H1 (cell line): Measurements from ENCODE around the gene RABL6. TPM values are rescaled to one million over a fixed set of nuclear protein-coding genes. Genes with fewer than 3 reads are reported as not detected.

Source experiments
- CTCF ChIA-PET: fragments of 300-600 bp; sonication (Branson Sonifier 250); formaldehyde crosslinking; loops from one replicate; lab custom pipeline; 2021; ENCODE audit not compliant: partially characterized antibody; lab: Charles Lee
- POLR2A ChIA-PET: fragments of 300-600 bp; sonication (Branson Sonifier 250); formaldehyde crosslinking; loops from one replicate; lab custom pipeline; 2021; ENCODE audit warnings: inconsistent platforms; ENCODE audit not compliant: partially characterized antibody; lab: Charles Lee
- DNase-seq, 2 experiments: peaks; one replicate each; pipeline versions ENCODE4 v3.0.0 to v3.0.0-alpha.2; 2010 to 2022; ENCODE audit warnings: low spot score in 2 of 2, low read depth in 1 of 2, mixed read lengths in 1 of 2
- FAIRE-seq: peaks from 2 replicates; lab custom pipeline; 2011; peaks lifted over from hg19 to GRCh38; lab: Jason Lieb, UNC
- H2AFZ ChIP-seq: 2 replicates; pipeline ENCODE4 v1.8.1; 2012; ENCODE audit warnings: low read length, inconsistent platforms
- H2AK5ac ChIP-seq: 2 replicates; pipeline ENCODE4 v1.6.1; 2013; ENCODE audit warnings: low read depth, low read length
- H2BK120ac ChIP-seq: replicated peaks from 2 replicates; pipeline ENCODE3; 2013; ENCODE audit warnings: low read depth, low read length, inconsistent platforms
- H2BK12ac ChIP-seq: 2 replicates; pipeline ENCODE4 v1.6.1; 2013; ENCODE audit warnings: low read depth, low read length
- H2BK15ac ChIP-seq: 2 replicates; pipeline ENCODE4 v1.6.1; 2013; ENCODE audit warnings: low read length
- H2BK20ac ChIP-seq: 2 replicates; pipeline ENCODE4 v1.6.1; 2013; ENCODE audit warnings: low read length
- H2BK5ac ChIP-seq: 2 replicates; pipeline ENCODE4 v1.6.1; 2013; ENCODE audit warnings: low read depth, low read length
- H3K14ac ChIP-seq: 2 replicates; pipeline ENCODE4 v1.6.1; 2013; ENCODE audit warnings: inconsistent platforms; ENCODE audit not compliant: insufficient read length
- H3K18ac ChIP-seq: 2 replicates; pipeline ENCODE4 v1.6.1; 2013; ENCODE audit warnings: low read length; ENCODE audit errors: extremely low read depth
- H3K23ac ChIP-seq: 2 replicates; pipeline ENCODE4 v1.6.1; 2013; ENCODE audit warnings: inconsistent platforms; ENCODE audit not compliant: insufficient read length
- H3K23me2 ChIP-seq: 2 replicates; pipeline ENCODE4 v1.6.1; 2013; ENCODE audit warnings: low read depth, low read length
- H3K27ac ChIP-seq: 2 replicates; pipeline ENCODE4 v1.6.1; 2011; ENCODE audit warnings: low read depth, low read length, inconsistent platforms
- H3K27me3 ChIP-seq, 4 experiments: replicated peaks in 1 of 4; 1 replicate in 1 of 4; 2 replicates in 3 of 4; pipeline versions ENCODE4 v1.6.1 to v1.8.1; 2011 to 2013; ENCODE audit warnings: low read length in 3 of 4, mild to moderate bottlenecking in 3 of 4, inconsistent platforms in 2 of 4, mixed read lengths in 2 of 4, moderate library complexity in 1 of 4; ENCODE audit not compliant: control insufficient read depth in 3 of 4, insufficient read depth in 3 of 4; ENCODE audit errors: extremely low read depth in 1 of 4
- H3K36me3 ChIP-seq, 4 experiments: 2 replicates each; pipeline versions ENCODE4 v1.6.1 to v1.8.1; 2011 to 2013; ENCODE audit warnings: mild to moderate bottlenecking in 4 of 4, low read length in 3 of 4, moderate library complexity in 2 of 4, control low read depth in 1 of 4, inconsistent platforms in 1 of 4; ENCODE audit not compliant: insufficient read depth in 4 of 4, control insufficient read depth in 2 of 4
- H3K4ac ChIP-seq: replicated peaks from 2 replicates; pipeline ENCODE3; 2013; ENCODE audit warnings: low read length, low read depth, mixed read lengths, inconsistent platforms; ENCODE audit not compliant: insufficient read length
- H3K4me1 ChIP-seq, 4 experiments: replicated peaks in 1 of 4; 1 replicate in 1 of 4; 2 replicates in 3 of 4; pipeline versions ENCODE4 v1.6.1 to v1.8.1; 2011 to 2013; ENCODE audit warnings: low read length in 3 of 4, inconsistent platforms in 2 of 4, mixed read lengths in 1 of 4; ENCODE audit not compliant: insufficient read depth in 4 of 4, control insufficient read depth in 3 of 4
- H3K4me2 ChIP-seq, 2 experiments: 2 replicates each; pipeline versions ENCODE4 v1.6.1 to v1.8.1; 2011 to 2013; ENCODE audit warnings: low read depth in 2 of 2, low read length in 2 of 2, control low read depth in 1 of 2, inconsistent platforms in 1 of 2, mild to moderate bottlenecking in 1 of 2; ENCODE audit not compliant: insufficient read depth in 1 of 2
- H3K4me3 ChIP-seq, 4 experiments: fragments of 200-600, 300-600 bp in 1 of 4; sonication (generic), shearing (Covaris generic), sonication (Bioruptor Twin) in 1 of 4; 2 replicates each; pipeline versions ENCODE4 v1.5.1 to v1.8.1; 2011 to 2016; ENCODE audit warnings: low read length in 4 of 4, low read depth in 3 of 4, control low read depth in 2 of 4, inconsistent platforms in 2 of 4, mild to moderate bottlenecking in 2 of 4, mixed read lengths in 1 of 4, moderate library complexity in 1 of 4; ENCODE audit not compliant: insufficient read depth in 2 of 4; ENCODE audit errors: extremely low read depth in 1 of 4
- H3K56ac ChIP-seq: replicated peaks from 2 replicates; pipeline ENCODE3; 2013; ENCODE audit warnings: low read depth, mild to moderate bottlenecking, mixed read lengths, low read length, inconsistent platforms; ENCODE audit not compliant: insufficient read length
- H3K79me1 ChIP-seq: 2 replicates; pipeline ENCODE4 v1.6.1; 2013; ENCODE audit warnings: low read depth, low read length, control low read depth
- H3K79me2 ChIP-seq, 2 experiments: 2 replicates each; pipeline versions ENCODE4 v1.6.1 to v1.8.1; 2012 to 2013; ENCODE audit warnings: low read length in 2 of 2, mild to moderate bottlenecking in 2 of 2, inconsistent platforms in 1 of 2; ENCODE audit not compliant: insufficient read depth in 2 of 2, control insufficient read depth in 1 of 2
- H3K9ac ChIP-seq, 4 experiments: replicated peaks in 1 of 4; 1 replicate in 1 of 4; 2 replicates in 3 of 4; pipeline versions ENCODE4 v1.6.1 to v1.8.1; 2011 to 2013; ENCODE audit warnings: low read depth in 3 of 4, low read length in 3 of 4, control low read depth in 2 of 4, mild to moderate bottlenecking in 2 of 4, moderate library complexity in 2 of 4, inconsistent platforms in 1 of 4; ENCODE audit errors: extremely low read depth in 1 of 4
- H3K9me3 ChIP-seq, 2 experiments: 2 replicates each; pipeline versions ENCODE4 v1.6.1 to v1.8.1; 2012 to 2013; ENCODE audit warnings: mild to moderate bottlenecking in 2 of 2, moderate library complexity in 2 of 2, control low read depth in 1 of 2, inconsistent platforms in 1 of 2, low read depth in 1 of 2, low read length in 1 of 2, mixed read lengths in 1 of 2; ENCODE audit not compliant: insufficient read depth in 2 of 2
- H4K20me1 ChIP-seq, 2 experiments: replicated peaks in 1 of 2; 2 replicates each; pipeline versions ENCODE3 to v1.8.1; 2011 to 2013; ENCODE audit warnings: inconsistent platforms in 2 of 2, low read length in 2 of 2, mild to moderate bottlenecking in 1 of 2; ENCODE audit not compliant: insufficient read depth in 2 of 2, control insufficient read depth in 1 of 2
- H4K5ac ChIP-seq: 2 replicates; pipeline ENCODE4 v1.6.1; 2013; ENCODE audit warnings: low read length, low read depth, mixed read lengths, inconsistent platforms; ENCODE audit not compliant: insufficient read length
- H4K8ac ChIP-seq: 2 replicates; pipeline ENCODE4 v1.8.0; 2013; ENCODE audit warnings: mild to moderate bottlenecking, moderate library complexity, low read length, inconsistent platforms; ENCODE audit not compliant: insufficient read depth; ENCODE audit errors: extremely low read depth
- H4K91ac ChIP-seq: replicated peaks from 2 replicates; pipeline ENCODE3; 2013; ENCODE audit warnings: low read length, mixed read lengths, inconsistent platforms; ENCODE audit not compliant: insufficient read length
- HDAC2 ChIP-seq, 2 experiments: fragments of 300-600 bp in 1 of 2; sonication (generic) in 1 of 2; IDR thresholded peaks; 2 replicates each; pipeline ENCODE4 v1.6.1; 2011 to 2012; ENCODE audit warnings: low read depth in 2 of 2, low read length in 2 of 2, mild to moderate bottlenecking in 2 of 2, moderate library complexity in 2 of 2, borderline replicate concordance in 1 of 2, inconsistent platforms in 1 of 2
- JUN ChIP-seq: IDR thresholded peaks from 2 replicates; pipeline ENCODE4 v1.6.1; 2011; ENCODE audit warnings: low read depth, mild to moderate bottlenecking, improper control_type of control experiment, low read length
- KDM4A ChIP-seq: IDR thresholded peaks from one replicate; pipeline ENCODE4 v1.7.1; 2012; ENCODE audit warnings: low read depth, mild to moderate bottlenecking, moderate library complexity, low read length, inconsistent platforms; ENCODE audit not compliant: severe bottlenecking
- MAFK ChIP-seq: IDR thresholded peaks from 2 replicates; pipeline ENCODE4 v1.6.1; 2012; ENCODE audit warnings: low read depth, mild to moderate bottlenecking, improper control_type of control experiment, low read length
- RNF2 ChIP-seq: fragments of 200-900, 300-1000 bp; sonication (generic); IDR thresholded peaks from 2 replicates; pipeline ENCODE4 v1.7.1; 2016; ENCODE audit warnings: borderline replicate concordance, low read depth, mild to moderate bottlenecking, antibody characterized with exemption, low read length; ENCODE audit not compliant: poor library complexity, severe bottlenecking; ENCODE audit errors: missing control alignments
- SP2 ChIP-seq: IDR thresholded peaks from 2 replicates; pipeline ENCODE4 v1.6.1; 2012; ENCODE audit warnings: mild to moderate bottlenecking, low read length, inconsistent platforms
- TAF7 ChIP-seq: optimal IDR thresholded peaks from 2 replicates; pipeline ENCODE3; 2011; ENCODE audit warnings: low read depth, mild to moderate bottlenecking, inconsistent platforms, low read length, moderate library complexity, borderline replicate concordance
- WGBS, 2 experiments: shearing (Covaris generic) in 1 of 2; methylation state at CpG; one replicate each; pipeline versions ENCODE4 v1.1.6 to v1.1.7; 2013 to 2015; ENCODE audit warnings: low lambda C conversion rate in 2 of 2, mixed read lengths in 2 of 2, inconsistent platforms in 1 of 2, low coverage in 1 of 2, missing lambda C conversion rate in 1 of 2; ENCODE audit not compliant: insufficient replicate concordance in 2 of 2, insufficient coverage in 1 of 2, insufficient read length in 1 of 2; ENCODE audit errors: extremely low coverage in 1 of 2, missing lambda C conversion rate in 1 of 2; 5-methylcytosine and 5-hydroxymethylcytosine counted together
- polyA plus RNA-seq, 7 experiments: library from polyadenylated mRNA; depleted of rRNA in 3 of 7; stranded (reverse) in 5 of 7; unstranded in 2 of 7; fragments of >200 nt in 5 of 7; fragments of 200-250 nt in 2 of 7; gene quantifications; 1 replicate in 5 of 7; 2 replicates in 1 of 7; 4 replicates in 1 of 7; pipeline versions ENCODE4 v1.2.1 to v1.2.3, GENCODE V29; 2011 to 2013; ENCODE audit warnings: missing spikeins in 2 of 7, mixed read lengths in 2 of 7
- total RNA-seq: library from RNA; stranded (reverse); fragmentation: NEBNext Ultra II Directional; extraction: Animal tissue kit (Norgen Biotek cat#: 25700); gene quantifications from 2 replicates; pipeline ENCODE4 v1.2.1, GENCODE V29; 2021
- TF ChIP-seq, protein P1 (sequence below), 3 experiments: IDR thresholded peaks; 1 replicate in 2 of 3; 2 replicates in 1 of 3; pipeline versions ENCODE4 v1.5.1 to v1.6.1; 2011; ENCODE audit warnings: low read length in 3 of 3, mild to moderate bottlenecking in 3 of 3, inconsistent platforms in 2 of 3, low read depth in 1 of 3, moderate library complexity in 1 of 3; ENCODE audit not compliant: insufficient read depth in 1 of 3; ENCODE audit errors: control extremely low read depth in 1 of 3

The RABL6 gene
- total and polyA plus RNA-seq, 2 of the 8 experiments (the other 6 are each of a cell fraction or from before 2014, with no cell fraction given) = 70.1 to 130 TPM

DNA sequence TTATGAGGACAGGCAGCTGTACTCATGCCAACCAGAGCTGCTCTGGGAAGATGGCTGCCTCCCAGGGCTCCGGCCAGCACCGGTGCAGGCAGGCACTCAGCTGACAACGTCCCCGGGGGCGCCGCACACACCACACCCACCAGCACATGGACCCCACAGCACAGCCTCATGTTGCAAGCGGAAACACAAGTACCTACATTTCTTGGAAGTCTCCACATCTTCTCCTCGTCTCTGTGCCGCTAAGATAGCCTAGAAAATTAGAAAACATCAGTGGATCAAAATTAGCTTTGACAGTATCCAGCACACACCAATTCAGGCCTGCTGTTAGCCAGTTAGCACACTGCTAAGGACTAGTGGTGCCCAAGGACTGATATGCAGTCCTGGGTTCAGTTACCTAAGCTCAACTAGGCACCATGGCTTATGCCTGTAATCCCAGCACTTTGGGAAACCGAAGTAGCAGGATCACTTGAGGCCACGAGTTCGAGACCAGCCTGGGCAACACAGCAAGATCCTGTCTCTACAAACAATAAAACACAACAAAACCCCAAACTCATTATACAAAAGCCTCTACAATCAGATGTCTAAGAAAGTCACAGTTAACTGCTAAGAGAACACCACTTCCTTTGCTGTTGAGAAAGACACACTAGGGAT is 56.0 kb downstream of the RABL6 start:
- no peak overlapping the region for H2AK5ac ChIP-seq
- no peak overlapping the region for H2BK120ac ChIP-seq
- H4K20me1 ChIP-seq = peaks cover 7 to 36% of the 10 kb centered on the region in 2 experiments
- H3K4ac ChIP-seq = no peak overlapping the region
- no peak overlapping the region for H3K14ac ChIP-seq
- DNase-seq = no peak
- H2BK15ac ChIP-seq = no peak overlapping the region
- peaks cover 5 to 17% of the 10 kb centered on the region in 2 experiments; a peak in 3 of 4 replicates for H3K79me2 ChIP-seq
- H2BK5ac ChIP-seq = no peak overlapping the region
- peaks cover 5% of the 10 kb centered on the region; the same call in 1 of the 2 replicates for H3K23me2 ChIP-seq
- peaks cover 11 to 34% (median 27%) of the 10 kb centered on the region in 4 experiments for H3K36me3 ChIP-seq
- H3K27ac ChIP-seq = no peak overlapping the region
- FAIRE-seq = no peak
- WGBS, 2 experiments = 94% methylated on average over 12 of the region's 12 CpGs; no CpG with 5 or more reads in 1 of the 2 experiments
- peaks cover 11 to 12% of the 10 kb centered on the region in 2 experiments; a peak in 3 of 4 replicates for H3K9me3 ChIP-seq
- peaks cover 10% of the 10 kb centered on the region for H3K79me1 ChIP-seq
- H3K9ac ChIP-seq = no peak overlapping the region
- no peak overlapping the region for H3K18ac ChIP-seq
- POLR2A ChIA-PET = interaction anchor here (0.9 to 16.2 kb wide), 4 partner anchors 7 to 74 kb away, joined by 3 to 248 read pairs (median 31); partner anchors contain the start of genes AJM1 and MAMDC4
- no peak overlapping the region for H2AFZ ChIP-seq
- no peak overlapping the region for H2BK20ac ChIP-seq
- H4K5ac ChIP-seq = no peak overlapping the region
- no peak overlapping the region for H3K4me3 ChIP-seq
- peaks cover 0 to 6% (median 5%) of the 10 kb centered on the region in 4 experiments; a peak in 5 of 7 replicates for H3K4me1 ChIP-seq
- H3K56ac ChIP-seq = no peak overlapping the region
- H3K23ac ChIP-seq = no peak overlapping the region
- CTCF ChIA-PET = interaction anchor here (1.2 to 2.1 kb wide), 4 partner anchors 13 to 57 kb away, joined by 3 to 7 read pairs (median 4); no protein-coding TSS in a partner anchor
- H2BK12ac ChIP-seq = no peak overlapping the region
- H4K91ac ChIP-seq = no peak overlapping the region
- no peaks in the 10 kb centered on the region for H3K27me3 ChIP-seq
- no peak overlapping the region for H4K8ac ChIP-seq
- no peak overlapping the region for H3K4me2 ChIP-seq
- TF ChIP-seq HDAC2 (IDR thresholded peaks at IDR 0.05; ENCODE audit: borderline replicate concordance in 1 of 2, low read depth in 2 of 2, low read length in 2 of 2) (no peak), RNF2 (no peak), SP2 (no peak), MAFK (no peak), KDM4A (no peak), TAF7 (no peak), JUN (no peak)
- TF ChIP-seq, protein P1, sequence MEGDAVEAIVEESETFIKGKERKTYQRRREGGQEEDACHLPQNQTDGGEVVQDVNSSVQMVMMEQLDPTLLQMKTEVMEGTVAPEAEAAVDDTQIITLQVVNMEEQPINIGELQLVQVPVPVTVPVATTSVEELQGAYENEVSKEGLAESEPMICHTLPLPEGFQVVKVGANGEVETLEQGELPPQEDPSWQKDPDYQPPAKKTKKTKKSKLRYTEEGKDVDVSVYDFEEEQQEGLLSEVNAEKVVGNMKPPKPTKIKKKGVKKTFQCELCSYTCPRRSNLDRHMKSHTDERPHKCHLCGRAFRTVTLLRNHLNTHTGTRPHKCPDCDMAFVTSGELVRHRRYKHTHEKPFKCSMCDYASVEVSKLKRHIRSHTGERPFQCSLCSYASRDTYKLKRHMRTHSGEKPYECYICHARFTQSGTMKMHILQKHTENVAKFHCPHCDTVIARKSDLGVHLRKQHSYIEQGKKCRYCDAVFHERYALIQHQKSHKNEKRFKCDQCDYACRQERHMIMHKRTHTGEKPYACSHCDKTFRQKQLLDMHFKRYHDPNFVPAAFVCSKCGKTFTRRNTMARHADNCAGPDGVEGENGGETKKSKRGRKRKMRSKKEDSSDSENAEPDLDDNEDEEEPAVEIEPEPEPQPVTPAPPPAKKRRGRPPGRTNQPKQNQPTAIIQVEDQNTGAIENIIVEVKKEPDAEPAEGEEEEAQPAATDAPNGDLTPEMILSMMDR (IDR thresholded peaks at IDR 0.05; ENCODE audit: control extremely low read depth in 1 of 3, insufficient read depth in 1 of 3, low read depth in 1 of 3, low read length in 3 of 3) = no peak
